ENCODE measurements around the gene OR5H6.

GRCh38 chr3:98233468-98233867 is 30.6 kb upstream of the OR5H6 start:
- TF ChIP-seq, protein P1, sequence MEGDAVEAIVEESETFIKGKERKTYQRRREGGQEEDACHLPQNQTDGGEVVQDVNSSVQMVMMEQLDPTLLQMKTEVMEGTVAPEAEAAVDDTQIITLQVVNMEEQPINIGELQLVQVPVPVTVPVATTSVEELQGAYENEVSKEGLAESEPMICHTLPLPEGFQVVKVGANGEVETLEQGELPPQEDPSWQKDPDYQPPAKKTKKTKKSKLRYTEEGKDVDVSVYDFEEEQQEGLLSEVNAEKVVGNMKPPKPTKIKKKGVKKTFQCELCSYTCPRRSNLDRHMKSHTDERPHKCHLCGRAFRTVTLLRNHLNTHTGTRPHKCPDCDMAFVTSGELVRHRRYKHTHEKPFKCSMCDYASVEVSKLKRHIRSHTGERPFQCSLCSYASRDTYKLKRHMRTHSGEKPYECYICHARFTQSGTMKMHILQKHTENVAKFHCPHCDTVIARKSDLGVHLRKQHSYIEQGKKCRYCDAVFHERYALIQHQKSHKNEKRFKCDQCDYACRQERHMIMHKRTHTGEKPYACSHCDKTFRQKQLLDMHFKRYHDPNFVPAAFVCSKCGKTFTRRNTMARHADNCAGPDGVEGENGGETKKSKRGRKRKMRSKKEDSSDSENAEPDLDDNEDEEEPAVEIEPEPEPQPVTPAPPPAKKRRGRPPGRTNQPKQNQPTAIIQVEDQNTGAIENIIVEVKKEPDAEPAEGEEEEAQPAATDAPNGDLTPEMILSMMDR (IDR thresholded peaks at IDR 0.05; ENCODE audit: extremely low read depth in 1 of 2, insufficient read depth in 1 of 2, low read depth in 1 of 2, low read length in 2 of 2), result no peak
- TF ChIP-seq POLR2AphosphoS5 (IDR thresholded peaks at IDR 0.05; ENCODE audit: insufficient read depth, low read depth, low read length) (no peak), POLR2A (IDR thresholded peaks at IDR 0.05; ENCODE audit: low read depth, low read length) (no peak)

Data from endothelial cell of umbilical vein (primary cell).